Neural cell (in vitro differentiated cells): ENCODE measurements around the gene KRTAP4-7. TPM values are rescaled to one million over a fixed set of nuclear protein-coding genes. Genes with fewer than 3 reads are reported as not detected.

Experiments
- H2AFZ ChIP-seq: fragments of 200-600, 300-800 bp; sonication (generic), shearing (Covaris generic); 2 replicates; pipeline ENCODE4 v1.6.0; 2014; ENCODE audit warnings: low read depth, mild to moderate bottlenecking, antibody characterized with exemption, low read length, moderate library complexity
- H3F3A ChIP-seq: fragments of 200-600 bp; shearing (Covaris generic); 2 replicates; pipeline ENCODE4 v1.6.1; 2016; ENCODE audit warnings: mild to moderate bottlenecking, moderate library complexity, mixed read lengths, antibody characterized with exemption, low read length; ENCODE audit not compliant: insufficient read depth, poor library complexity, severe bottlenecking
- H3K27ac ChIP-seq: fragments of 200-600, 300-800 bp; sonication (generic), shearing (Covaris generic); 2 replicates; pipeline ENCODE4 v1.5.1; 2014; ENCODE audit warnings: mild to moderate bottlenecking, low read length, moderate library complexity
- H3K27me3 ChIP-seq: fragments of 300-800, 200-600 bp; sonication (generic), shearing (Covaris generic); 2 replicates; pipeline ENCODE4 v1.6.0; 2014; ENCODE audit warnings: mild to moderate bottlenecking, low read depth, low read length, moderate library complexity; ENCODE audit not compliant: insufficient read depth
- H3K36me3 ChIP-seq: fragments of 300-800, 200-600 bp; sonication (generic), shearing (Covaris generic); 2 replicates; pipeline ENCODE4 v1.5.1; 2014; ENCODE audit warnings: mild to moderate bottlenecking, antibody characterized with exemption, low read length, moderate library complexity; ENCODE audit not compliant: insufficient read depth
- H3K4me2 ChIP-seq: fragments of 300-800, 200-600 bp; sonication (generic), shearing (Covaris generic); 2 replicates; pipeline ENCODE4 v1.6.0; 2014; ENCODE audit warnings: mild to moderate bottlenecking, low read length
- H3K4me3 ChIP-seq: fragments of 300-800, 200-600 bp; sonication (generic), shearing (Covaris generic); 2 replicates; pipeline ENCODE4 v1.5.1; 2014; ENCODE audit warnings: mild to moderate bottlenecking, low read length, moderate library complexity
- H3K79me2 ChIP-seq: fragments of 200-600 bp; shearing (Covaris generic); replicated peaks from 2 replicates; pipeline ENCODE4 v1.6.0; 2014; ENCODE audit warnings: mild to moderate bottlenecking, low read length, moderate library complexity; ENCODE audit not compliant: insufficient read depth
- H3K9ac ChIP-seq: fragments of 300-800, 200-600 bp; sonication (generic), shearing (Covaris generic); 2 replicates; pipeline ENCODE4 v1.6.1; 2016; ENCODE audit warnings: mild to moderate bottlenecking, low read length, mixed read lengths
- H3K9me2 ChIP-seq: fragments of 200-600 bp; shearing (Covaris generic); 2 replicates; pipeline ENCODE4 v1.6.1; 2016; ENCODE audit warnings: mild to moderate bottlenecking, low read length, mixed read lengths; ENCODE audit not compliant: insufficient read depth
- H3K9me3 ChIP-seq: fragments of 200-600, 300-800 bp; sonication (generic), shearing (Covaris generic); 2 replicates; pipeline ENCODE4 v1.6.1; 2016; ENCODE audit warnings: mild to moderate bottlenecking, mixed run types, low read length, moderate library complexity, mixed read lengths
- H4K20me1 ChIP-seq: fragments of 200-600 bp; shearing (Covaris generic); 2 replicates; pipeline ENCODE4 v1.6.1; 2016; ENCODE audit warnings: mild to moderate bottlenecking, mixed run types; ENCODE audit not compliant: insufficient read depth
- CTCF ChIP-seq: fragments of 450-650 bp; IDR thresholded peaks from 2 replicates; pipeline ENCODE4 v1.5.1; 2014; ENCODE audit warnings: antibody characterized with exemption, mild to moderate bottlenecking, moderate library complexity; ENCODE audit not compliant: poor library complexity, severe bottlenecking
- EP300 ChIP-seq: fragments of 450-650 bp; conservative IDR thresholded peaks from 2 replicates; pipeline ENCODE4 v1.6.1; 2014; ENCODE audit warnings: antibody characterized with exemption, mild to moderate bottlenecking, moderate library complexity; ENCODE audit not compliant: poor library complexity, severe bottlenecking
- EZH2 ChIP-seq: fragments of 200-600, 300-800 bp; shearing (Covaris generic), sonication (generic); IDR thresholded peaks from 2 replicates; pipeline ENCODE4 v1.6.1; 2014; ENCODE audit warnings: antibody characterized with exemption, low read length, borderline replicate concordance, mild to moderate bottlenecking; ENCODE audit not compliant: insufficient read depth, poor library complexity, severe bottlenecking
- MXI1 ChIP-seq: fragments of 450-650 bp; conservative IDR thresholded peaks from 2 replicates; pipeline ENCODE4 v1.6.1; 2014; ENCODE audit warnings: antibody characterized with exemption, mild to moderate bottlenecking; ENCODE audit not compliant: poor library complexity, severe bottlenecking
- POLR2AphosphoS5 ChIP-seq: IDR thresholded peaks from 2 replicates; pipeline ENCODE4 v1.6.1; 2012
- RAD21 ChIP-seq: fragments of 450-650 bp; conservative IDR thresholded peaks from 2 replicates; pipeline ENCODE4 v1.6.1; 2014; ENCODE audit warnings: antibody characterized with exemption, mild to moderate bottlenecking, moderate library complexity
- SMC3 ChIP-seq: fragments of 450-650 bp; conservative IDR thresholded peaks from 2 replicates; pipeline ENCODE4 v1.6.1; 2014; ENCODE audit warnings: antibody characterized with exemption, mild to moderate bottlenecking, moderate library complexity; ENCODE audit not compliant: poor library complexity
- TAF1 ChIP-seq: IDR thresholded peaks from 2 replicates; pipeline ENCODE4 v1.6.1; 2012; ENCODE audit warnings: low read depth
- polyA plus RNA-seq: library from polyadenylated mRNA; depleted of rRNA; stranded (reverse); fragments of >200 nt; gene quantifications from 2 replicates; pipeline ENCODE4 v1.2.3, GENCODE V29; 2014
- TF ChIP-seq, protein P1 (sequence below): IDR thresholded peaks from 2 replicates; pipeline ENCODE4 v1.6.1; 2012; ENCODE audit warnings: borderline replicate concordance

KRTAP4-7 gene
- polyA plus RNA-seq, 1 donor from 2014 or later: not detected

GRCh38 chr17:41061964-41062363 is 22.0 kb upstream of the KRTAP4-7 start:
- H3K9me3 ChIP-seq: no peaks in the 10 kb centered on the region
- H3K27ac ChIP-seq: no peak overlapping the region
- no peaks in the 10 kb centered on the region for H3K79me2 ChIP-seq
- no peaks in the 10 kb centered on the region for H4K20me1 ChIP-seq
- no peaks in the 10 kb centered on the region for H3K9me2 ChIP-seq
- no peak overlapping the region for H3K9ac ChIP-seq
- H3K4me2 ChIP-seq: no peak overlapping the region
- H3K36me3 ChIP-seq: no peaks in the 10 kb centered on the region
- H2AFZ ChIP-seq: no peak overlapping the region
- H3K4me3 ChIP-seq: no peak overlapping the region
- TF ChIP-seq TAF1 (no peak), RAD21 (no peak), SMC3 (no peak), MXI1 (no peak), EZH2 (no peak), CTCF (no peak), POLR2AphosphoS5 (no peak), EP300 (no peak)
- TF ChIP-seq, protein P1, sequence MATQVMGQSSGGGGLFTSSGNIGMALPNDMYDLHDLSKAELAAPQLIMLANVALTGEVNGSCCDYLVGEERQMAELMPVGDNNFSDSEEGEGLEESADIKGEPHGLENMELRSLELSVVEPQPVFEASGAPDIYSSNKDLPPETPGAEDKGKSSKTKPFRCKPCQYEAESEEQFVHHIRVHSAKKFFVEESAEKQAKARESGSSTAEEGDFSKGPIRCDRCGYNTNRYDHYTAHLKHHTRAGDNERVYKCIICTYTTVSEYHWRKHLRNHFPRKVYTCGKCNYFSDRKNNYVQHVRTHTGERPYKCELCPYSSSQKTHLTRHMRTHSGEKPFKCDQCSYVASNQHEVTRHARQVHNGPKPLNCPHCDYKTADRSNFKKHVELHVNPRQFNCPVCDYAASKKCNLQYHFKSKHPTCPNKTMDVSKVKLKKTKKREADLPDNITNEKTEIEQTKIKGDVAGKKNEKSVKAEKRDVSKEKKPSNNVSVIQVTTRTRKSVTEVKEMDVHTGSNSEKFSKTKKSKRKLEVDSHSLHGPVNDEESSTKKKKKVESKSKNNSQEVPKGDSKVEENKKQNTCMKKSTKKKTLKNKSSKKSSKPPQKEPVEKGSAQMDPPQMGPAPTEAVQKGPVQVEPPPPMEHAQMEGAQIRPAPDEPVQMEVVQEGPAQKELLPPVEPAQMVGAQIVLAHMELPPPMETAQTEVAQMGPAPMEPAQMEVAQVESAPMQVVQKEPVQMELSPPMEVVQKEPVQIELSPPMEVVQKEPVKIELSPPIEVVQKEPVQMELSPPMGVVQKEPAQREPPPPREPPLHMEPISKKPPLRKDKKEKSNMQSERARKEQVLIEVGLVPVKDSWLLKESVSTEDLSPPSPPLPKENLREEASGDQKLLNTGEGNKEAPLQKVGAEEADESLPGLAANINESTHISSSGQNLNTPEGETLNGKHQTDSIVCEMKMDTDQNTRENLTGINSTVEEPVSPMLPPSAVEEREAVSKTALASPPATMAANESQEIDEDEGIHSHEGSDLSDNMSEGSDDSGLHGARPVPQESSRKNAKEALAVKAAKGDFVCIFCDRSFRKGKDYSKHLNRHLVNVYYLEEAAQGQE: no peak
- no peaks in the 10 kb centered on the region for H3K27me3 ChIP-seq
- H3F3A ChIP-seq: no peaks in the 10 kb centered on the region

DNA sequence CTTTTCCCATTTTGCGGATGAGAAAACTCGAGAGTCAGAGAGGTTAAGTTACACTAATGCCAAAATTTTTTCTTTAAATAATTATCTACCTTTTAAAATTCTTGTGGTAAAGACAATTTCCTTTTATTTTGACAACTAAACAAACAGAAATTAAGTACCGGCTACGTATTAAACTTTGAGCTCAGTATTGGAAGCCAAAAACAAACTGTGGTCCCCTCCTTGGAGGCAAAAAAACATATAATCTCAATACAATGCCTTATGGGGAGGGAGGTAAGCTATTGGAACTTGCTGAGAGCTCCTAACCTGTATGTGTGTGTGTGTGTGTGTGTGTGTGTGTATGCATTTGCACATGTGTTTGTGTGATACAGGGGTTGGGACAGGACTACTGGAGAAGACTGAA is 20.5 kb upstream of the KRTAP4-7 start:
- no peaks in the 10 kb centered on the region for H3K36me3 ChIP-seq
- no peaks in the 10 kb centered on the region for H3K9me2 ChIP-seq
- no peak overlapping the region for H3K27ac ChIP-seq
- H3K79me2 ChIP-seq: no peaks in the 10 kb centered on the region
- H3K27me3 ChIP-seq: no peaks in the 10 kb centered on the region
- no peak overlapping the region for H3K4me3 ChIP-seq
- H4K20me1 ChIP-seq: no peaks in the 10 kb centered on the region
- H3K4me2 ChIP-seq: no peak overlapping the region
- H3F3A ChIP-seq: no peaks in the 10 kb centered on the region
- H3K9ac ChIP-seq: no peak overlapping the region
- no peak overlapping the region for H2AFZ ChIP-seq
- H3K9me3 ChIP-seq: no peaks in the 10 kb centered on the region
- TF ChIP-seq, protein P1: no peak
- TF ChIP-seq EZH2: no peak
- TF ChIP-seq EP300: no peak
- TF ChIP-seq MXI1: no peak
- no peak for TF ChIP-seq RAD21
- no peak for TF ChIP-seq TAF1
- TF ChIP-seq CTCF: no peak
- TF ChIP-seq POLR2AphosphoS5: no peak
- TF ChIP-seq SMC3: no peak
